SK-N-SH (cell line): ENCODE measurements around the gene P3H4. TPM values are rescaled to one million over a fixed set of nuclear protein-coding genes. Genes with fewer than 3 reads are reported as not detected.

ENCODE experiments used
- CTCF ChIA-PET: fragments of 300-600, 350-600 bp; formaldehyde crosslinking; extraction: SDS; loops from one replicate; lab custom pipeline; 2021; lab: Yijun Ruan, JAX
- POLR2A ChIA-PET: fragments of 350-600 bp; sonication (Branson Sonifier 250); formaldehyde crosslinking; extraction: SDS; loops from one replicate; lab custom pipeline; 2020; ENCODE audit warnings: antibody characterized with exemption, inconsistent platforms; lab: Yijun Ruan, JAX
- DNase-seq: peaks from one replicate; pipeline ENCODE4 v3.0.0; 2012
- H2AFZ ChIP-seq: fragments of 200-600 bp; sonication (generic); 2 replicates; pipeline ENCODE4 v1.8.1; 2016; ENCODE audit warnings: antibody characterized with exemption, mild to moderate bottlenecking, low read depth
- H3F3A ChIP-seq: fragments of 200-600 bp; sonication (generic); replicated peaks from 2 replicates; pipeline ENCODE3; 2016; ENCODE audit warnings: antibody characterized with exemption, mild to moderate bottlenecking; ENCODE audit not compliant: insufficient read depth
- H3K27ac ChIP-seq, 2 experiments: fragments of 200-500 bp in 1 of 2; fragments of 200-600 bp in 1 of 2; sonication (Bioruptor generic) in 1 of 2; sonication (generic), shearing (Covaris generic) in 1 of 2; 2 replicates each; pipeline versions ENCODE4 v1.5.1 to v1.6.1; 2014 to 2016; ENCODE audit warnings: low read depth in 2 of 2, inconsistent platforms in 1 of 2, low read length in 1 of 2, mild to moderate bottlenecking in 1 of 2, mixed read lengths in 1 of 2
- H3K27me3 ChIP-seq: fragments of 200-600 bp; sonication (generic), shearing (Covaris generic); 2 replicates; pipeline ENCODE4 v1.6.1; 2016; ENCODE audit warnings: mixed run types; ENCODE audit not compliant: insufficient read depth
- H3K36me3 ChIP-seq, 2 experiments: fragments of 200-500 bp in 1 of 2; fragments of 200-600 bp in 1 of 2; sonication (Bioruptor generic) in 1 of 2; sonication (generic) in 1 of 2; replicated peaks in 1 of 2; 2 replicates each; pipeline versions ENCODE3 to v1.5.1; 2014 to 2016; ENCODE audit warnings: low read length in 1 of 2, mild to moderate bottlenecking in 1 of 2; ENCODE audit not compliant: insufficient read depth in 2 of 2, control insufficient read depth in 1 of 2
- H3K4me1 ChIP-seq, 2 experiments: fragments of 200-500 bp in 1 of 2; fragments of 200-600 bp in 1 of 2; sonication (Bioruptor generic) in 1 of 2; sonication (generic), shearing (Covaris generic) in 1 of 2; 2 replicates each; pipeline versions ENCODE4 v1.5.1 to v1.6.1; 2014 to 2016; ENCODE audit warnings: low read depth in 1 of 2, low read length in 1 of 2, mixed run types in 1 of 2; ENCODE audit not compliant: insufficient read depth in 2 of 2, control insufficient read depth in 1 of 2
- H3K4me2 ChIP-seq: fragments of 200-600 bp; sonication (generic), shearing (Covaris generic); 2 replicates; pipeline ENCODE4 v1.6.1; 2017; ENCODE audit warnings: mixed run types
- H3K4me3 ChIP-seq, 2 experiments: fragments of 200-500 bp in 1 of 2; fragments of 200-600 bp in 1 of 2; sonication (Bioruptor generic) in 1 of 2; sonication (generic), shearing (Covaris generic) in 1 of 2; 2 replicates each; pipeline versions ENCODE4 v1.5.1 to v1.8.1; 2014 to 2016; ENCODE audit warnings: low read depth in 2 of 2, inconsistent platforms in 1 of 2, low read length in 1 of 2, mild to moderate bottlenecking in 1 of 2, mixed read lengths in 1 of 2, moderate library complexity in 1 of 2
- H3K79me2 ChIP-seq: fragments of 200-600 bp; sonication (generic); 2 replicates; pipeline ENCODE4 v1.8.1; 2017; ENCODE audit warnings: mild to moderate bottlenecking; ENCODE audit not compliant: insufficient read depth
- H3K9ac ChIP-seq: fragments of 200-600 bp; sonication (generic); 2 replicates; pipeline ENCODE4 v1.6.1; 2017; ENCODE audit warnings: mixed run types
- H3K9me2 ChIP-seq: fragments of 200-600 bp; sonication (generic); 2 replicates; pipeline ENCODE4 v1.6.1; 2017; ENCODE audit warnings: mixed run types
- H3K9me3 ChIP-seq: fragments of 200-600 bp; sonication (generic); 2 replicates; pipeline ENCODE4 v1.6.1; 2017; ENCODE audit warnings: mixed run types, mild to moderate bottlenecking, moderate library complexity
- H4K20me1 ChIP-seq: fragments of 200-600 bp; sonication (generic); 2 replicates; pipeline ENCODE4 v1.6.1; 2017; ENCODE audit warnings: mild to moderate bottlenecking, mixed run types; ENCODE audit not compliant: insufficient read depth
- CTCF ChIP-seq: fragments of 200-600 bp; sonication (generic); IDR thresholded peaks from 2 replicates; pipeline ENCODE4 v1.6.1; 2017; ENCODE audit warnings: antibody characterized with exemption, mild to moderate bottlenecking, moderate library complexity
- ELF1 ChIP-seq: IDR thresholded peaks from 2 replicates; pipeline ENCODE4 v1.4.0; 2012
- FOSL2 ChIP-seq: IDR thresholded peaks from 2 replicates; pipeline ENCODE4 v1.4.0; 2012; ENCODE audit warnings: low read depth, mild to moderate bottlenecking, moderate library complexity, borderline replicate concordance
- FOXM1 ChIP-seq: IDR thresholded peaks from 2 replicates; pipeline ENCODE4 v1.4.0; 2012; ENCODE audit warnings: low read depth, mild to moderate bottlenecking
- IRF3 ChIP-seq: fragments of 150-350 bp; IDR thresholded peaks from 2 replicates; pipeline ENCODE4 v1.6.1; 2016; ENCODE audit warnings: mild to moderate bottlenecking, low read depth, low read length
- JUND ChIP-seq: IDR thresholded peaks from 2 replicates; pipeline ENCODE4 v1.4.0; 2012
- MAX ChIP-seq: IDR thresholded peaks from 2 replicates; pipeline ENCODE4 v1.4.0; 2012; ENCODE audit warnings: low read depth
- NRF1 ChIP-seq: IDR thresholded peaks from 2 replicates; pipeline ENCODE4 v1.6.1; 2012; ENCODE audit warnings: low read depth, mild to moderate bottlenecking, low read length
- PBX3 ChIP-seq: IDR thresholded peaks from 2 replicates; pipeline ENCODE4; 2012
- POLR2AphosphoS5 ChIP-seq: IDR thresholded peaks from 2 replicates; pipeline ENCODE4 v1.6.1; 2012; ENCODE audit warnings: low read depth, low read length
- REST ChIP-seq: IDR thresholded peaks from 2 replicates; pipeline ENCODE4 v1.6.1; 2012; ENCODE audit warnings: mild to moderate bottlenecking, low read depth, low read length, moderate library complexity
- SMC3 ChIP-seq: IDR thresholded peaks from 2 replicates; pipeline ENCODE4 v1.6.1; 2012; ENCODE audit warnings: low read depth, low read length, improper control_type of control experiment
- WGBS: methylation state at CpG from one replicate; pipeline ENCODE4 v1.1.6; 2017; ENCODE audit warnings: low lambda C conversion rate; 5-methylcytosine and 5-hydroxymethylcytosine counted together
- polyA plus RNA-seq, 3 experiments: library from polyadenylated mRNA; depleted of rRNA; stranded (reverse); fragments of >200 nt; gene quantifications; 2 replicates each; pipeline ENCODE4 v1.2.3, GENCODE V29; 2012

P3H4 gene
- polyA plus RNA-seq, 1 of the 3 experiments (the other 2 are of a cell fraction): 88.3 TPM

- H3K27ac ChIP-seq: no peak overlapping the region
- H4K20me1 ChIP-seq: no peaks in the 10 kb centered on the region
- H3K36me3 ChIP-seq: peaks cover 3 to 32% of the 10 kb centered on the region in 2 experiments
- no peaks in the 10 kb centered on the region for H3K27me3 ChIP-seq
- H3K9ac ChIP-seq: no peak overlapping the region
- H3K4me1 ChIP-seq: no peaks in the 10 kb centered on the region
- 93% methylated on average over 7 of the region's 7 CpGs for WGBS
- H3K9me2 ChIP-seq: no peaks in the 10 kb centered on the region
- H3K9me3 ChIP-seq: no peaks in the 10 kb centered on the region
- H3K4me3 ChIP-seq: no peak overlapping the region
- H3K4me2 ChIP-seq: no peak overlapping the region
- no peak for DNase-seq
- TF ChIP-seq IRF3: no peak
- no peak for TF ChIP-seq MAX
- TF ChIP-seq CTCF: no peak
- TF ChIP-seq FOSL2: no peak
- TF ChIP-seq REST: no peak
- no peak for TF ChIP-seq NRF1
- no peak for TF ChIP-seq PBX3
- no peak for TF ChIP-seq SMC3
- no peak for TF ChIP-seq ELF1
- no peak for TF ChIP-seq JUND
- TF ChIP-seq POLR2AphosphoS5: no peak
- TF ChIP-seq FOXM1: no peak
- POLR2A ChIA-PET: interaction anchor here (0.5 to 1.2 kb wide), 2 partner anchors 9 to 20 kb away, joined by 3 read pairs; no protein-coding TSS in a partner anchor
- H3K79me2 ChIP-seq: no peaks in the 10 kb centered on the region
- H2AFZ ChIP-seq: no peak overlapping the region
- CTCF ChIA-PET: interaction anchor here (1.0 kb wide), 2 partner anchors 12 to 240 kb away, joined by 3 to 5 read pairs; partner anchors contain the start of gene P3H4
- peaks cover 9% of the 10 kb centered on the region for H3F3A ChIP-seq
These were observed 11.8 kb upstream of the P3H4 start for GRCh38 chr17:41823580-41823979.
